Thoracic aorta (tissue), 2 donors: ENCODE measurements around the gene CDH2. TPM values are rescaled to one million over a fixed set of nuclear protein-coding genes. Genes with fewer than 3 reads are reported as not detected.

Experiments
- ATAC-seq: fragments of 150-250 bp; one replicate; pipeline ENCODE4 v1.8.0; 2017; ENCODE audit warnings: low read depth; ENCODE audit not compliant: insufficient number of reproducible peaks, low FRiP score
- DNase-seq: peaks from one replicate; pipeline ENCODE4 v3.0.0-alpha.2; 2020; ENCODE audit warnings: low spot score
- H3K27ac ChIP-seq, 2 donors: fragments of 200-600 bp; sonication (generic); 1 replicate in 1 of 2; 2 replicates in 1 of 2; pipeline ENCODE4 v1.5.1; 2016; ENCODE audit warnings: mild to moderate bottlenecking in 2 of 2, moderate library complexity in 2 of 2
- H3K27me3 ChIP-seq: fragments of 200-600 bp; sonication (generic); replicated peaks from 2 replicates; pipeline ENCODE4 v1.6.0; 2016; ENCODE audit warnings: mild to moderate bottlenecking; ENCODE audit not compliant: insufficient read depth
- H3K36me3 ChIP-seq: fragments of 200-600 bp; sonication (generic); one replicate; pipeline ENCODE4 v1.5.1; 2016
- H3K4me1 ChIP-seq, 2 donors: fragments of 200-600 bp; sonication (generic); 1 replicate in 1 of 2; 2 replicates in 1 of 2; pipeline versions ENCODE4 v1.5.1 to v1.6.0; 2016; ENCODE audit warnings: low read depth in 2 of 2, mild to moderate bottlenecking in 1 of 2; ENCODE audit not compliant: control insufficient read depth in 1 of 2
- H3K4me3 ChIP-seq: fragments of 200-600 bp; sonication (generic); 2 replicates; pipeline ENCODE4 v1.5.1; 2016; ENCODE audit warnings: mild to moderate bottlenecking
- H3K9me3 ChIP-seq: fragments of 200-600 bp; sonication (generic); 2 replicates; pipeline ENCODE4 v1.5.1; 2016
- CTCF ChIP-seq: fragments of 200-600 bp; sonication (generic); IDR thresholded peaks from one replicate; pipeline ENCODE4 v1.5.1; 2019; ENCODE audit warnings: antibody characterized with exemption
- total RNA-seq, 2 donors: library from RNA; depleted of rRNA; stranded (reverse); fragments of >200 nt; gene quantifications; one replicate each; pipeline versions ENCODE4 v1.1.0 to v1.2.3, GENCODE V29; 2016

CDH2 gene
- total RNA-seq, 2 donors from 2014 or later: 25.9 to 37.9 TPM

- peaks cover 0 to 16% of the 10 kb centered on the region in 2 donors for H3K4me1 ChIP-seq
- no peak for TF ChIP-seq CTCF
- no peaks in the 10 kb centered on the region for H3K27me3 ChIP-seq
- DNase-seq (no peak), ATAC-seq (no peak)
- H3K9me3 ChIP-seq: no peaks in the 10 kb centered on the region
- no peak overlapping the region for H3K27ac ChIP-seq
- H3K4me3 ChIP-seq: no peak overlapping the region
- no peaks in the 10 kb centered on the region for H3K36me3 ChIP-seq
Observed at GRCh38 chr18:28120828-28121515, 56.0 kb downstream of the CDH2 start.

GRCh38 chr18:28116461-28116860 is 60.5 kb downstream of the CDH2 start:
- H3K4me3 ChIP-seq: no peak overlapping the region
- DNase-seq: no peak
- H3K27ac ChIP-seq: no peak overlapping the region
- ATAC-seq: no peak
- H3K36me3 ChIP-seq: no peaks in the 10 kb centered on the region
- no peaks in the 10 kb centered on the region for H3K9me3 ChIP-seq
- no peaks in the 10 kb centered on the region for H3K27me3 ChIP-seq
- peaks cover 11 to 36% of the 10 kb centered on the region in 2 donors for H3K4me1 ChIP-seq
- TF ChIP-seq CTCF: no peak

GRCh38 chr18:28115149-28115550 is 61.8 kb downstream of the CDH2 start:
- no peak for TF ChIP-seq CTCF
- no peaks in the 10 kb centered on the region for H3K27me3 ChIP-seq
- H3K4me1 ChIP-seq: peaks cover 20 to 49% of the 10 kb centered on the region in 2 donors
- ATAC-seq (peak; percentile 39), DNase-seq (no peak)
- H3K9me3 ChIP-seq: no peaks in the 10 kb centered on the region
- peak overlapping the region in 1 of 2 donors; percentile 54 for H3K27ac ChIP-seq
- no peaks in the 10 kb centered on the region for H3K36me3 ChIP-seq
- no peak overlapping the region for H3K4me3 ChIP-seq

GRCh38 chr18:28114472-28114871 is 62.5 kb downstream of the CDH2 start:
- Histone ChIP-seq H3K27ac (peak overlapping the region in 1 of 2 donors; percentile 54), H3K36me3 (no peaks in the 10 kb centered on the region), H3K4me3 (no peak overlapping the region), H3K4me1 (peaks cover 24 to 56% of the 10 kb centered on the region in 2 donors), H3K27me3 (no peaks in the 10 kb centered on the region), H3K9me3 (no peaks in the 10 kb centered on the region)
- ATAC-seq (peak; percentile 68), DNase-seq (no peak)
- TF ChIP-seq CTCF: no peak

GRCh38 chr18:28113271-28114029 is 63.5 kb downstream of the CDH2 start:
- Histone ChIP-seq H3K27ac (no peak overlapping the region), H3K4me1 (peaks cover 24 to 63% of the 10 kb centered on the region in 2 donors), H3K4me3 (no peak overlapping the region), H3K36me3 (no peaks in the 10 kb centered on the region), H3K27me3 (no peaks in the 10 kb centered on the region), H3K9me3 (no peaks in the 10 kb centered on the region)
- ATAC-seq (no peak), DNase-seq (no peak)
- TF ChIP-seq CTCF: no peak
